Lower leg skin (tissue), 4 donors: Measurements from ENCODE around the gene NAA35. TPM values are rescaled to one million over a fixed set of nuclear protein-coding genes. Genes with fewer than 3 reads are reported as not detected.

Experiments used
- DNase-seq, 2 donors: peaks; one replicate each; pipeline ENCODE4 v3.0.0-alpha.2; 2019; ENCODE audit warnings: low spot score in 2 of 2
- H3K4me3 ChIP-seq: fragments of 200-600 bp; sonication (generic); 2 replicates; pipeline ENCODE4 v1.5.1; 2017; ENCODE audit warnings: mild to moderate bottlenecking, low read depth; ENCODE audit not compliant: poor library complexity, severe bottlenecking
- POLR2A ChIP-seq, 2 donors: fragments of 450-650 bp; IDR thresholded peaks; one replicate each; pipeline ENCODE4 v1.6.1; 2016 to 2017; ENCODE audit warnings: antibody characterized with exemption in 2 of 2, mild to moderate bottlenecking in 1 of 2, moderate library complexity in 1 of 2
- WGBS, 2 donors: methylation state at CpG; one replicate each; pipeline ENCODE4 v1.1.5; 2018; 5-methylcytosine and 5-hydroxymethylcytosine counted together
- intact Hi-C: fragments of 100-400 bp; cut with DNase I; formaldehyde crosslinking; loops from one replicate; pipeline ENCODE4 v1.15.0; 2023; ENCODE audit warnings: low total_unique reads
- total RNA-seq, 4 donors: library from RNA; depleted of rRNA; stranded (reverse); fragments of >200 nt; gene quantifications; one replicate each; pipeline ENCODE4 v1.1.0, GENCODE V29; 2016
- TF ChIP-seq, protein P1 (sequence below), 3 donors: fragments of 450-650 bp; IDR thresholded peaks; one replicate each; pipeline ENCODE4 v1.5.1; 2016; ENCODE audit warnings: antibody characterized with exemption in 3 of 3, mild to moderate bottlenecking in 3 of 3, moderate library complexity in 2 of 3

The NAA35 gene
- total RNA-seq, 4 donors from 2014 or later = 11.4 to 15.2 (median 12.3) TPM

DNA sequence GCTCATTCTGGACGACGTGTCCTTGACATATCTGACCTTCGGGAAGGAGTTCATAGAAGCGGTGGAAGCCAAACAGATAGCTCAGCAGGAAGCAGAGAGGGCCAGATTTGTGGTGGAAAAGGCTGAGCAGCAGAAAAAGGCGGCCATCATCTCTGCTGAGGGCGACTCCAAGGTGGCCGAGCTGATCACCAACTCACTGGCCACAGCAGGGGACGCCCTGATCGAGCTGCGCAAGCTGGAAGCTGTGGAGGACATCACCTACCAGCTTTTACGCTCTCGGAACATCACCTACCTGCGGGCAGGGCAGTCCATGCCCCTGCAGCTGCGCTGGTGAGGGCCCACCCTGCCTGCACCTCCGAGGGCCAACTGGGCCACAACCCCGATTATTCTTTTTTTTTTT is 41.6 kb upstream of the NAA35 start:
- 96% methylated on average over 15 to 16 of the region's 16 CpGs for WGBS, 2 donors
- no peak overlapping the region for H3K4me3 ChIP-seq
- DNase-seq = no peak
- intact Hi-C loops = no loop called here
- TF ChIP-seq, protein P1, sequence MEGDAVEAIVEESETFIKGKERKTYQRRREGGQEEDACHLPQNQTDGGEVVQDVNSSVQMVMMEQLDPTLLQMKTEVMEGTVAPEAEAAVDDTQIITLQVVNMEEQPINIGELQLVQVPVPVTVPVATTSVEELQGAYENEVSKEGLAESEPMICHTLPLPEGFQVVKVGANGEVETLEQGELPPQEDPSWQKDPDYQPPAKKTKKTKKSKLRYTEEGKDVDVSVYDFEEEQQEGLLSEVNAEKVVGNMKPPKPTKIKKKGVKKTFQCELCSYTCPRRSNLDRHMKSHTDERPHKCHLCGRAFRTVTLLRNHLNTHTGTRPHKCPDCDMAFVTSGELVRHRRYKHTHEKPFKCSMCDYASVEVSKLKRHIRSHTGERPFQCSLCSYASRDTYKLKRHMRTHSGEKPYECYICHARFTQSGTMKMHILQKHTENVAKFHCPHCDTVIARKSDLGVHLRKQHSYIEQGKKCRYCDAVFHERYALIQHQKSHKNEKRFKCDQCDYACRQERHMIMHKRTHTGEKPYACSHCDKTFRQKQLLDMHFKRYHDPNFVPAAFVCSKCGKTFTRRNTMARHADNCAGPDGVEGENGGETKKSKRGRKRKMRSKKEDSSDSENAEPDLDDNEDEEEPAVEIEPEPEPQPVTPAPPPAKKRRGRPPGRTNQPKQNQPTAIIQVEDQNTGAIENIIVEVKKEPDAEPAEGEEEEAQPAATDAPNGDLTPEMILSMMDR (IDR thresholded peaks at IDR 0.05) = no peak
- TF ChIP-seq POLR2A (IDR thresholded peaks at IDR 0.05) = no peak

DNA sequence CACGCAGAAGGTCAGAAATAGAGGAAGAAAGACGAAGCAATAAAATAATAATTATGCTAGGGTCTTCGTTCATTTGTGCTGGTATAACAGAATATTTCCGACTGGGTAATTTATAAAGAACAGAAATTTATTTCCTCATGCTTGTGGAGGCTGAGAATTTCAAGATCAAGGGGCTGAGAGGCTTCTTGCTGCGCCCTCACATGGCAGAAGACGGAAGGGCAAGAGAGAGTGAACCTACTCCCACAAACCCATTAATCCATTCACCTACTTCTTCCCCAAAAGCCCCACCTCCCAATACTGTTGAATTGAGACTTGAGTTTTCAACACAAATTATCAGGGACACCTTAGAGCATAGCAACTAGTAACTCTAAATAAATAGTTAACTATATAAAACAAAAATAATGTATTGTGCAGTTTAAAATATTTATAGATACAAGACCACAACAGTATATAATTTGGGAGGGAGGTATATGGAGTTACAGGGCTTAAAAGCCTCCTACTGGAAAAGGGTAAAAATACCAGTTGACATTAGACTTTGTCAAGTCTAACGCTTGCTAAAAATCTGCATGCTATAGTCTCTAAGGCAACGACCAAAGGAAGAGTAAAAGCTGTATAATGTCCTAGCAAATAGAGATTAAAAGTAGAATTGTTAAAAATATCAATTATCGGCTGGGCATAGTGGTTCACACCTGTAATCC is 40.3 kb upstream of the NAA35 start:
- 55 to 66% methylated on average over 9 of the region's 9 CpGs for WGBS, 2 donors
- no peak overlapping the region for H3K4me3 ChIP-seq
- no peak for TF ChIP-seq POLR2A (IDR thresholded peaks at IDR 0.05)
- TF ChIP-seq, protein P1 (IDR thresholded peaks at IDR 0.05) = no peak
- no peak for DNase-seq
- intact Hi-C loops = no loop called here

DNA sequence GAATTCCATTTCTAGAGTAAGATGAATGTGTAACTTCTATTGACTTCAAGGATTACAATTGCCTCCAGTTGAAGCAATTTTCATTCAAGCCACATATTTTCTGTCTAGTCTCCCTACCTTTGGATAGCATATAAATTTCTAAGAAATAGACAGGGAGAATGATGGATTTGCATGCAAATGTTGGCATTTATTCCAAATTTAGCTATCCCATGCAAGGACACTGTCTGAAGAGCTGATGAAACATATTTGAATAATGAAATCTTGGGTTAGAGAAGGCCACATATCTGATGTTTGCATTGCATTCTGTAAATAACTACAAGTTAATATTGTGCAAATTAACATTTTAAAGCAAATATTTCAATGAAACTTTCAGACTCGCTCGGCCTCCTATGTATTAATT is 36.0 kb upstream of the NAA35 start:
- WGBS, 2 donors = 96 to 97% methylated on average over 2 of the region's 2 CpGs
- intact Hi-C loops = no loop called here
- H3K4me3 ChIP-seq = no peak overlapping the region
- DNase-seq = no peak
- no peak for TF ChIP-seq POLR2A (IDR thresholded peaks at IDR 0.05)
- TF ChIP-seq, protein P1 (IDR thresholded peaks at IDR 0.05) = no peak

DNA sequence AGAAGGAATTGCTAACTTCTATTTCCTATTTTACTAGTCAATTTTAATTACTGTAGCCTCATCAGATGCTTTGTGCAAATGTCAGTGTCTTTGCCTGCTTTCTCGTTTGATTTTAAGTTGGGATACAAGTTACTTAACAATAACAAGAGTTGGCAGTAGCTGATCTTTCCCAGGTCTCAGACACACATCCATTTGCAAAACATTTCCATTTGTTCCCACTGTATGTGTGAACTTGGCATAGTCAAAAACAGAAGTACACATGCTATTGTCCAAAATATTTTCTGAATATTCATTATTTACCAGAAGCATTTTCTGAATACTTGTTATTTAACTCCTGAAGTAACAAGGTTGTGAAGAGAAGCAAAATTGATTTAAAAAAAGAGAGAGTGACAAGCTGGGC is 35.0 kb upstream of the NAA35 start:
- no peak for TF ChIP-seq POLR2A (IDR thresholded peaks at IDR 0.05)
- TF ChIP-seq, protein P1 (IDR thresholded peaks at IDR 0.05) = no peak
- H3K4me3 ChIP-seq = no peak overlapping the region
- WGBS, 2 donors = 65 to 74% methylated on average over 1 of the region's 1 CpG
- DNase-seq = no peak
- intact Hi-C loops = no loop called here

DNA sequence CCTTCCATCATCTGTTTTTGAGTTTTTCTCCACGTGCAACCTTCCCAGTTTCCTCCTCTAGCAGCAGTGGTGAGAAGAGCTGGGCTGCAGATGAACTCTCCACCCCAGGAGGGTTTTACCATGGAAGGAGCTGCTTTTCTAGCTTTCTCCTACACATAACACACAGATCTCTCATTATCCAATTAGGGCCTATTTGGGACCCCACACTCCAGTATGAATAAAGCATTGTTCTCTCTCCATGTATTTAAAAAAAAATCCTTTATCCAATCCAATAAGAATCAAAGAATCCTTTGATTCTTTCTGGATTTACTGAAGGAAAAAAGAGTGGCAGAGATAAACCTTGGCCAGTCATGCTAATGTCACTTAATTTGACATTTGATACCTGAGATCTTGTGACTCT is 31.6 kb upstream of the NAA35 start:
- DNase-seq = no peak
- intact Hi-C loops = no loop called here
- 36 to 65% methylated on average over 1 of the region's 1 CpG for WGBS, 2 donors
- TF ChIP-seq POLR2A (IDR thresholded peaks at IDR 0.05) = no peak
- TF ChIP-seq, protein P1 (IDR thresholded peaks at IDR 0.05) = no peak
- no peak overlapping the region for H3K4me3 ChIP-seq

DNA sequence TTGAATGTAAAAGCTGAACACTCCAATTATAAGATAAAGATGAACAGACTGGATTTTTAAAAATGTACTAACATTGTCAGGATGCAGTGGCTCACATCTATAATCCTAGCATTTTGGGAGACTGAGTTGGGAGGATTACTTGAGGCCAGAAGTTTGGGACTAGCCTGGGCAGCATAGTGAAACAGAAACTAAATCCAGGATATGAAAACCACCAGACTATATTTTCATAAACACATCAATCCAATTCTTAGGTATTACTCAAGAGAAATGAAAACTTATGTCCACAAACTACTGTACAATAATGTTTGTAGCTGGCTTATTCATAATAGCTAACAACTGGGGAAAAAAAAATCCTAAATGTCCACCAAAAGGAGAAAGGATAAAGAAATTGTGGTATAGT is 26.8 kb upstream of the NAA35 start:
- intact Hi-C loops = no loop called here
- TF ChIP-seq POLR2A (IDR thresholded peaks at IDR 0.05) = no peak
- TF ChIP-seq, protein P1 (IDR thresholded peaks at IDR 0.05) = no peak
- no peak for DNase-seq
- no peak overlapping the region for H3K4me3 ChIP-seq
